Endodermal cell (in vitro differentiated cells): ENCODE measurements around the gene NRDE2. TPM values are rescaled to one million over a fixed set of nuclear protein-coding genes. Genes with fewer than 3 reads are reported as not detected.

ENCODE experiments used
- DNase-seq: peaks from one replicate; pipeline ENCODE4 v3.0.0-alpha.2; 2017
- H3K27ac ChIP-seq: 2 replicates; pipeline ENCODE4 v1.5.1; 2013; ENCODE audit warnings: mild to moderate bottlenecking, low read depth, low read length, moderate library complexity
- H3K27me3 ChIP-seq: 2 replicates; pipeline ENCODE4 v1.6.1; 2013; ENCODE audit warnings: mild to moderate bottlenecking, low read length, moderate library complexity; ENCODE audit not compliant: insufficient read depth, control insufficient read depth, poor library complexity, severe bottlenecking
- H3K36me3 ChIP-seq: 2 replicates; pipeline ENCODE4 v1.7.0; 2013; ENCODE audit warnings: mild to moderate bottlenecking, low read length, moderate library complexity; ENCODE audit not compliant: control insufficient read depth, insufficient read depth
- H3K4me1 ChIP-seq: one replicate; pipeline ENCODE4 v1.7.0; 2013; ENCODE audit warnings: low read length; ENCODE audit not compliant: control insufficient read depth, insufficient read depth
- H3K4me3 ChIP-seq: 2 replicates; pipeline ENCODE4 v1.5.1; 2013; ENCODE audit warnings: mild to moderate bottlenecking, low read length, moderate library complexity
- H3K9ac ChIP-seq: 2 replicates; pipeline ENCODE4 v1.6.1; 2013; ENCODE audit warnings: mild to moderate bottlenecking, low read length, moderate library complexity; ENCODE audit not compliant: poor library complexity, severe bottlenecking; ENCODE audit errors: extremely low read depth
- H3K9me3 ChIP-seq: 2 replicates; pipeline ENCODE4 v1.6.1; 2013; ENCODE audit warnings: mild to moderate bottlenecking, low read length, moderate library complexity; ENCODE audit not compliant: control insufficient read depth
- H3K27ac Mint-ChIP-seq: 2 replicates; pipeline ENCODE4 v1.8.0; 2020; ENCODE audit warnings: mixed read lengths
- H3K27me3 Mint-ChIP-seq: 2 replicates; pipeline ENCODE4 v1.8.0; 2021; ENCODE audit warnings: mild to moderate bottlenecking, mixed read lengths; ENCODE audit not compliant: insufficient read depth
- H3K36me3 Mint-ChIP-seq: 2 replicates; pipeline ENCODE4 v1.8.0; 2020; ENCODE audit warnings: low read depth, mixed read lengths
- H3K4me1 Mint-ChIP-seq: 2 replicates; pipeline ENCODE4 v1.8.0; 2020; ENCODE audit warnings: mixed read lengths
- H3K4me3 Mint-ChIP-seq: 2 replicates; pipeline ENCODE4 v1.8.0; 2020; ENCODE audit warnings: mild to moderate bottlenecking, moderate library complexity, mixed read lengths
- H3K9me3 Mint-ChIP-seq: 2 replicates; pipeline ENCODE4 v1.8.0; 2020; ENCODE audit warnings: mild to moderate bottlenecking, mixed read lengths
- WGBS, 2 experiments: methylation state at CpG; one replicate each; pipeline versions ENCODE4 v1.1.5 to v1.1.7; 2013; ENCODE audit warnings: missing lambda C conversion rate in 2 of 2, mixed read lengths in 1 of 2; ENCODE audit not compliant: insufficient coverage in 1 of 2, insufficient read length in 1 of 2; 5-methylcytosine and 5-hydroxymethylcytosine counted together
- total RNA-seq, 2 donors: library from RNA; stranded (reverse); fragmentation: NEBNext Ultra II Directional in 1 of 2; extraction: Animal tissue kit (Norgen Biotek cat#: 25700) in 1 of 2; gene quantifications; 2 replicates in 1 of 2; 3 replicates in 1 of 2; pipeline ENCODE4 v1.2.1, GENCODE V29; 2021
- TF ChIP-seq, protein P1 (sequence below): fragments of 200-600 bp; sonication (generic); conservative IDR thresholded peaks from 2 replicates; pipeline ENCODE4 v1.5.0; 2021; ENCODE audit warnings: antibody characterized with exemption, mild to moderate bottlenecking

The NRDE2 gene
- total RNA-seq, 2 donors from 2014 or later, result 18.3 to 19.5 TPM

DNA sequence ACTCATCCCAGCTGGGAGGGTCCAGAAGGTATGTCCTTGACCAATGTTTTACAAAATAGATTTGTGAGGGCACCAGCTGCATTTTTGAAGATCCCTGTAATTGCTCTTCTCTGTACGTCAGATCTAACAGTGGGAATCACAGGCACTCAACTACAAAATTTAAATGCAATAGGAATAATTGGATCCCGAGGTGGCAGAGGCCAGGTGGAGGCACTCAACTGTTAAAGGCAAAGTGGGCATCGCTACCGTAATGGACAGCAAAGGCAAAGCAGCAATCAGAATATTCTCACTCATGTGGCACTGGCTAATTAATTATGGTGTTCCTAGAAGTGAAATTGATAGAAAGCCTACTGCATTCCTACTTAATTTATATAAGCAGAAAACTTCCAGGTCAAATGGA, 103.3 kb downstream of the NRDE2 start:
- Mint-ChIP-seq H3K36me3 (no peaks in the 10 kb centered on the region), H3K9me3 (peaks cover 6% of the 10 kb centered on the region), H3K27ac (no peak overlapping the region), H3K4me3 (no peak overlapping the region), H3K27me3 (peaks cover 33% of the 10 kb centered on the region), H3K4me1 (no peaks in the 10 kb centered on the region)
- H3K27ac ChIP-seq, result no peak overlapping the region
- H3K27me3 ChIP-seq, result no peaks in the 10 kb centered on the region
- DNase-seq, result no peak
- H3K4me3 ChIP-seq, result no peak overlapping the region
- TF ChIP-seq, protein P1, sequence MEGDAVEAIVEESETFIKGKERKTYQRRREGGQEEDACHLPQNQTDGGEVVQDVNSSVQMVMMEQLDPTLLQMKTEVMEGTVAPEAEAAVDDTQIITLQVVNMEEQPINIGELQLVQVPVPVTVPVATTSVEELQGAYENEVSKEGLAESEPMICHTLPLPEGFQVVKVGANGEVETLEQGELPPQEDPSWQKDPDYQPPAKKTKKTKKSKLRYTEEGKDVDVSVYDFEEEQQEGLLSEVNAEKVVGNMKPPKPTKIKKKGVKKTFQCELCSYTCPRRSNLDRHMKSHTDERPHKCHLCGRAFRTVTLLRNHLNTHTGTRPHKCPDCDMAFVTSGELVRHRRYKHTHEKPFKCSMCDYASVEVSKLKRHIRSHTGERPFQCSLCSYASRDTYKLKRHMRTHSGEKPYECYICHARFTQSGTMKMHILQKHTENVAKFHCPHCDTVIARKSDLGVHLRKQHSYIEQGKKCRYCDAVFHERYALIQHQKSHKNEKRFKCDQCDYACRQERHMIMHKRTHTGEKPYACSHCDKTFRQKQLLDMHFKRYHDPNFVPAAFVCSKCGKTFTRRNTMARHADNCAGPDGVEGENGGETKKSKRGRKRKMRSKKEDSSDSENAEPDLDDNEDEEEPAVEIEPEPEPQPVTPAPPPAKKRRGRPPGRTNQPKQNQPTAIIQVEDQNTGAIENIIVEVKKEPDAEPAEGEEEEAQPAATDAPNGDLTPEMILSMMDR, result no peak
- no peak overlapping the region for H3K9ac ChIP-seq
- 76 to 92% methylated on average over 4 of the region's 4 CpGs for WGBS, 2 experiments
- peaks cover 1% of the 10 kb centered on the region for H3K9me3 ChIP-seq
- H3K36me3 ChIP-seq, result no peaks in the 10 kb centered on the region
- H3K4me1 ChIP-seq, result no peaks in the 10 kb centered on the region

Other genes starting within 250 kb of the NRDE2 start
- 100 to 1,000 TPM; 108 to 122 TPM for gene PSMC1, start 75.4 kb downstream of the NRDE2 start, total RNA-seq
- gene CALM1, start 65.1 kb upstream of the NRDE2 start, total RNA-seq, result 100 to 1,000 TPM; 423 to 503 TPM